OCI-LY3 (cell line): Measurements from ENCODE around the gene PHF19.

ENCODE experiments used
- H2AFZ ChIP-seq: fragments of 200-600, 300-600 bp; shearing (Covaris generic); 2 replicates; pipeline ENCODE4 v1.6.0; 2014; ENCODE audit warnings: antibody characterized with exemption, low read depth, low read length
- H3K27ac ChIP-seq: fragments of 200-600, 300-600 bp; sonication (generic); 2 replicates; pipeline ENCODE4 v1.5.1; 2014; ENCODE audit warnings: mild to moderate bottlenecking, low read length, moderate library complexity, mixed read lengths
- H3K27me3 ChIP-seq: fragments of 200-600, 300-600 bp; sonication (generic); 2 replicates; pipeline ENCODE4 v1.6.1; 2014; ENCODE audit warnings: low read depth, low read length, mixed read lengths
- H3K36me3 ChIP-seq: fragments of 200-600, 300-600 bp; sonication (generic); replicated peaks from 2 replicates; pipeline ENCODE3; 2014; ENCODE audit warnings: low read depth, low read length, mixed read lengths
- H3K4me1 ChIP-seq: fragments of 300-600, 200-600 bp; sonication (generic); 2 replicates; pipeline ENCODE4 v1.6.1; 2014; ENCODE audit warnings: low read length, mixed read lengths
- H3K4me2 ChIP-seq: fragments of 200-600, 300-600 bp; sonication (generic); 2 replicates; pipeline ENCODE4 v1.6.1; 2014; ENCODE audit warnings: low read length, mixed read lengths
- H3K4me3 ChIP-seq: fragments of 300-600, 200-600 bp; sonication (generic); 2 replicates; pipeline ENCODE4 v1.5.1; 2014; ENCODE audit warnings: antibody characterized with exemption, mild to moderate bottlenecking, low read length, moderate library complexity
- H3K79me2 ChIP-seq: fragments of 300-600, 200-600 bp; shearing (Covaris generic); 2 replicates; pipeline ENCODE4 v1.6.1; 2014; ENCODE audit warnings: mild to moderate bottlenecking, low read length, mixed read lengths
- H3K9ac ChIP-seq: fragments of 300-600, 200-600 bp; shearing (Covaris generic); 2 replicates; pipeline ENCODE4 v1.6.0; 2014; ENCODE audit warnings: mild to moderate bottlenecking, low read length, moderate library complexity
- H3K9me3 ChIP-seq: fragments of 200-600, 300-600 bp; shearing (Covaris generic); 2 replicates; pipeline ENCODE4 v1.6.1; 2014; ENCODE audit warnings: low read length, mixed read lengths; ENCODE audit not compliant: insufficient read depth
- H4K20me1 ChIP-seq: fragments of 200-600, 300-600 bp; sonication (generic); 2 replicates; pipeline ENCODE4 v1.6.1; 2016; ENCODE audit warnings: low read length, mixed read lengths; ENCODE audit not compliant: insufficient read depth
- CTCF ChIP-seq: fragments of 200-600, 300-600 bp; sonication (generic); IDR thresholded peaks from 2 replicates; pipeline ENCODE4 v1.5.1; 2014; ENCODE audit warnings: antibody characterized with exemption, low read length, low read depth
- EZH2phosphoT487 ChIP-seq: fragments of 200-600 bp; shearing (Covaris generic); IDR thresholded peaks from 2 replicates; pipeline ENCODE4 v1.6.1; 2018; ENCODE audit warnings: antibody characterized with exemption, mixed run types, low read depth

The PHF19 gene

GRCh38 chr9:120916588-120916987, 39.6 kb upstream of the PHF19 start:
- Histone ChIP-seq H3K9ac (no peak overlapping the region), H3K36me3 (peaks cover 77% of the 10 kb centered on the region), H3K27me3 (no peaks in the 10 kb centered on the region), H3K4me3 (no peak overlapping the region), H3K4me1 (peaks cover 49% of the 10 kb centered on the region), H3K27ac (peak overlapping the region; percentile 17; the same call in 1 of the 2 replicates), H3K79me2 (peaks cover 72% of the 10 kb centered on the region), H3K4me2 (no peak overlapping the region), H2AFZ (no peak overlapping the region), H4K20me1 (peaks cover 3% of the 10 kb centered on the region; the same call in 1 of the 2 replicates), H3K9me3 (no peaks in the 10 kb centered on the region)
- TF ChIP-seq CTCF (no peak), EZH2phosphoT487 (no peak)

GRCh38 chr9:120915854-120916470, 39.0 kb upstream of the PHF19 start:
- H3K9me3 ChIP-seq: no peaks in the 10 kb centered on the region
- H3K4me3 ChIP-seq: no peak overlapping the region
- TF ChIP-seq CTCF: no peak
- no peak for TF ChIP-seq EZH2phosphoT487
- H3K4me1 ChIP-seq: peaks cover 44% of the 10 kb centered on the region
- H4K20me1 ChIP-seq: peaks cover 3% of the 10 kb centered on the region; the same call in 1 of the 2 replicates
- H3K27me3 ChIP-seq: no peaks in the 10 kb centered on the region
- no peak overlapping the region for H3K4me2 ChIP-seq
- no peak overlapping the region for H3K9ac ChIP-seq
- H3K79me2 ChIP-seq: peaks cover 66% of the 10 kb centered on the region
- H3K36me3 ChIP-seq: peaks cover 83% of the 10 kb centered on the region
- no peak overlapping the region for H2AFZ ChIP-seq
- peak overlapping the region; percentile 30; the same call in 1 of the 2 replicates for H3K27ac ChIP-seq

- H3K27ac ChIP-seq: no peak overlapping the region
- H3K36me3 ChIP-seq: peaks cover 86% of the 10 kb centered on the region
- peaks cover 40% of the 10 kb centered on the region for H3K4me1 ChIP-seq
- TF ChIP-seq CTCF: no peak
- TF ChIP-seq EZH2phosphoT487: no peak
- peaks cover 56% of the 10 kb centered on the region for H3K79me2 ChIP-seq
- no peaks in the 10 kb centered on the region for H3K9me3 ChIP-seq
- H3K27me3 ChIP-seq: no peaks in the 10 kb centered on the region
- H3K9ac ChIP-seq: no peak overlapping the region
- H3K4me2 ChIP-seq: no peak overlapping the region
- H4K20me1 ChIP-seq: peaks cover 3% of the 10 kb centered on the region; the same call in 1 of the 2 replicates
- no peak overlapping the region for H2AFZ ChIP-seq
- no peak overlapping the region for H3K4me3 ChIP-seq
Observed at GRCh38 chr9:120914953-120915352, 38.0 kb upstream of the PHF19 start.

- Histone ChIP-seq H3K36me3 (peaks cover 86% of the 10 kb centered on the region), H3K27me3 (no peaks in the 10 kb centered on the region), H3K4me2 (no peak overlapping the region), H3K79me2 (peaks cover 53% of the 10 kb centered on the region), H3K9me3 (no peaks in the 10 kb centered on the region), H3K4me1 (peaks cover 34% of the 10 kb centered on the region), H2AFZ (no peak overlapping the region), H3K27ac (no peak overlapping the region), H3K9ac (no peak overlapping the region), H4K20me1 (peaks cover 3% of the 10 kb centered on the region; the same call in 1 of the 2 replicates), H3K4me3 (no peak overlapping the region)
- no peak for TF ChIP-seq CTCF
- TF ChIP-seq EZH2phosphoT487: no peak
Observed at GRCh38 chr9:120914396-120914795, 37.4 kb upstream of the PHF19 start.
